HepG2 (cell line): Measurements from ENCODE around the gene YAP1. TPM values are rescaled to one million over a fixed set of nuclear protein-coding genes. Genes with fewer than 3 reads are reported as not detected.

Experiments
- HNF4A ChIP-seq: sonication (generic); formaldehyde crosslinking; IDR thresholded peaks from 2 replicates; pipeline ENCODE4 v1.4.0; 2020; ENCODE audit warnings: missing genetic modification reagents
- LCORL ChIP-seq, 2 experiments: fragments of 450-650 bp in 1 of 2; sonication (generic) in 1 of 2; formaldehyde crosslinking in 1 of 2; IDR thresholded peaks; 2 replicates each; pipeline versions ENCODE4 v1.5.0 to v1.6.1; 2017 to 2020; ENCODE audit warnings: antibody characterized with exemption in 1 of 2, missing genetic modification reagents in 1 of 2
- REL ChIP-seq: sonication (generic); formaldehyde crosslinking; conservative IDR thresholded peaks from 2 replicates; pipeline ENCODE4 v1.8.0; 2022; ENCODE audit warnings: mild to moderate bottlenecking, missing genetic modification reagents, moderate library complexity
- RFX1 ChIP-seq: fragments of 450-650 bp; IDR thresholded peaks from 2 replicates; pipeline ENCODE4 v1.6.1; 2017
- SIN3B ChIP-seq: fragments of 150-350 bp; IDR thresholded peaks from 2 replicates; pipeline ENCODE4 v1.6.1; 2014; ENCODE audit warnings: low read length
- SKI ChIP-seq: fragments of 450-650 bp; IDR thresholded peaks from one replicate; pipeline ENCODE4 v1.6.1; 2018; ENCODE audit warnings: mild to moderate bottlenecking; ENCODE audit not compliant: partially characterized antibody
- ZBTB3 ChIP-seq: sonication (generic); formaldehyde crosslinking; IDR thresholded peaks from 2 replicates; pipeline ENCODE4 v1.4.0; 2020; ENCODE audit warnings: low read depth, mild to moderate bottlenecking, moderate library complexity, missing genetic modification reagents, borderline replicate concordance
- ZFAT ChIP-seq: sonication (generic); formaldehyde crosslinking; conservative IDR thresholded peaks from 2 replicates; pipeline ENCODE4 v1.8.1; 2023; ENCODE audit warnings: missing genetic modification reagents, inconsistent platforms
- ZFP91 ChIP-seq: sonication (generic); formaldehyde crosslinking; IDR thresholded peaks from 2 replicates; pipeline ENCODE4 v1.9.0; 2022; ENCODE audit warnings: missing genetic modification reagents, mild to moderate bottlenecking, borderline replicate concordance
- ZNF672 ChIP-seq: sonication (generic); formaldehyde crosslinking; IDR thresholded peaks from 2 replicates; pipeline ENCODE4 v1.8.1; 2022; ENCODE audit warnings: missing genetic modification reagents
- polyA plus RNA-seq, 8 experiments: library from polyadenylated mRNA; depleted of rRNA in 3 of 8; stranded (reverse) in 7 of 8; unstranded in 1 of 8; fragments of >200 nt; fragmentation: Illumina TruSeq in 4 of 8; extraction: Trizol in 4 of 8; gene quantifications; 2 replicates each; pipeline versions ENCODE4 v1.2.1 to v1.2.3, GENCODE V29; 2011 to 2016; ENCODE audit warnings: low read depth in 4 of 8, missing spikeins in 1 of 8, mixed read lengths in 1 of 8; ENCODE audit not compliant: insufficient read depth in 1 of 8
- total RNA-seq, 5 experiments: library from RNA; depleted of rRNA; stranded (reverse); fragments of >200 nt; fragmentation: Illumina TruSeq; extraction: Trizol; gene quantifications; 2 replicates each; pipeline ENCODE4 v1.2.3, GENCODE V29; 2016; ENCODE audit warnings: low read depth in 1 of 5
- TF ChIP-seq, protein P1 (sequence below): sonication (generic); formaldehyde crosslinking; IDR thresholded peaks from 2 replicates; pipeline ENCODE4 v1.4.0; 2020; ENCODE audit warnings: missing genetic modification reagents
- TF ChIP-seq, protein P2 (sequence below): sonication (generic); formaldehyde crosslinking; IDR thresholded peaks from 2 replicates; pipeline ENCODE4 v1.5.1; 2020; ENCODE audit warnings: mild to moderate bottlenecking, missing genetic modification reagents, moderate library complexity
- TF ChIP-seq, protein P3 (sequence below): IDR thresholded peaks from 2 replicates; pipeline ENCODE4 v1.6.1; 2016; ENCODE audit warnings: mild to moderate bottlenecking
- TF ChIP-seq, protein P4 (sequence below): sonication (generic); formaldehyde crosslinking; IDR thresholded peaks from 2 replicates; pipeline ENCODE4 v1.4.0; 2020; ENCODE audit warnings: missing genetic modification reagents, borderline replicate concordance

The YAP1 gene
- total and polyA plus RNA-seq, 2 of the 13 experiments (the other 11 are each of a cell fraction or from before 2014, with no cell fraction given): 59.5 to 91.0 TPM

- TF ChIP-seq ZFP91 (CRISPR knock-in tag): peak; percentile 92
- TF ChIP-seq, protein P1, sequence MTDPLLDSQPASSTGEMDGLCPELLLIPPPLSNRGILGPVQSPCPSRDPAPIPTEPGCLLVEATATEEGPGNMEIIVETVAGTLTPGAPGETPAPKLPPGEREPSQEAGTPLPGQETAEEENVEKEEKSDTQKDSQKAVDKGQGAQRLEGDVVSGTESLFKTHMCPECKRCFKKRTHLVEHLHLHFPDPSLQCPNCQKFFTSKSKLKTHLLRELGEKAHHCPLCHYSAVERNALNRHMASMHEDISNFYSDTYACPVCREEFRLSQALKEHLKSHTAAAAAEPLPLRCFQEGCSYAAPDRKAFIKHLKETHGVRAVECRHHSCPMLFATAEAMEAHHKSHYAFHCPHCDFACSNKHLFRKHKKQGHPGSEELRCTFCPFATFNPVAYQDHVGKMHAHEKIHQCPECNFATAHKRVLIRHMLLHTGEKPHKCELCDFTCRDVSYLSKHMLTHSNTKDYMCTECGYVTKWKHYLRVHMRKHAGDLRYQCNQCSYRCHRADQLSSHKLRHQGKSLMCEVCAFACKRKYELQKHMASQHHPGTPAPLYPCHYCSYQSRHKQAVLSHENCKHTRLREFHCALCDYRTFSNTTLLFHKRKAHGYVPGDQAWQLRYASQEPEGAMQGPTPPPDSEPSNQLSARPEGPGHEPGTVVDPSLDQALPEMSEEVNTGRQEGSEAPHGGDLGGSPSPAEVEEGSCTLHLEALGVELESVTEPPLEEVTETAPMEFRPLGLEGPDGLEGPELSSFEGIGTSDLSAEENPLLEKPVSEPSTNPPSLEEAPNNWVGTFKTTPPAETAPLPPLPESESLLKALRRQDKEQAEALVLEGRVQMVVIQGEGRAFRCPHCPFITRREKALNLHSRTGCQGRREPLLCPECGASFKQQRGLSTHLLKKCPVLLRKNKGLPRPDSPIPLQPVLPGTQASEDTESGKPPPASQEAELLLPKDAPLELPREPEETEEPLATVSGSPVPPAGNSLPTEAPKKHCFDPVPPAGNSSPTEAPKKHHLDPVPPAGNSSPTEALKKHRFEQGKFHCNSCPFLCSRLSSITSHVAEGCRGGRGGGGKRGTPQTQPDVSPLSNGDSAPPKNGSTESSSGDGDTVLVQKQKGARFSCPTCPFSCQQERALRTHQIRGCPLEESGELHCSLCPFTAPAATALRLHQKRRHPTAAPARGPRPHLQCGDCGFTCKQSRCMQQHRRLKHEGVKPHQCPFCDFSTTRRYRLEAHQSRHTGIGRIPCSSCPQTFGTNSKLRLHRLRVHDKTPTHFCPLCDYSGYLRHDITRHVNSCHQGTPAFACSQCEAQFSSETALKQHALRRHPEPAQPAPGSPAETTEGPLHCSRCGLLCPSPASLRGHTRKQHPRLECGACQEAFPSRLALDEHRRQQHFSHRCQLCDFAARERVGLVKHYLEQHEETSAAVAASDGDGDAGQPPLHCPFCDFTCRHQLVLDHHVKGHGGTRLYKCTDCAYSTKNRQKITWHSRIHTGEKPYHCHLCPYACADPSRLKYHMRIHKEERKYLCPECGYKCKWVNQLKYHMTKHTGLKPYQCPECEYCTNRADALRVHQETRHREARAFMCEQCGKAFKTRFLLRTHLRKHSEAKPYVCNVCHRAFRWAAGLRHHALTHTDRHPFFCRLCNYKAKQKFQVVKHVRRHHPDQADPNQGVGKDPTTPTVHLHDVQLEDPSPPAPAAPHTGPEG (CRISPR knock-in tag): peak; percentile 100
- TF ChIP-seq ZNF672 (CRISPR knock-in tag): 0 out of 2 replicates have a peak, but pooled peaks have one; percentile 37
- no peak for TF ChIP-seq ZBTB3 (CRISPR knock-in tag)
- peak; percentile 71; the same call in 1 of the 2 replicates for TF ChIP-seq REL
- no peak for TF ChIP-seq RFX1
- TF ChIP-seq HNF4A: peak; percentile 61
- no peak for TF ChIP-seq ZFAT (CRISPR knock-in tag)
- TF ChIP-seq, protein P2, sequence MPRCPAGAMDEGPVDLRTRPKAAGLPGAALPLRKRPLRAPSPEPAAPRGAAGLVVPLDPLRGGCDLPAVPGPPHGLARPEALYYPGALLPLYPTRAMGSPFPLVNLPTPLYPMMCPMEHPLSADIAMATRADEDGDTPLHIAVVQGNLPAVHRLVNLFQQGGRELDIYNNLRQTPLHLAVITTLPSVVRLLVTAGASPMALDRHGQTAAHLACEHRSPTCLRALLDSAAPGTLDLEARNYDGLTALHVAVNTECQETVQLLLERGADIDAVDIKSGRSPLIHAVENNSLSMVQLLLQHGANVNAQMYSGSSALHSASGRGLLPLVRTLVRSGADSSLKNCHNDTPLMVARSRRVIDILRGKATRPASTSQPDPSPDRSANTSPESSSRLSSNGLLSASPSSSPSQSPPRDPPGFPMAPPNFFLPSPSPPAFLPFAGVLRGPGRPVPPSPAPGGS (CRISPR knock-in tag): peak; percentile 54; the same call in 1 of the 2 replicates
- TF ChIP-seq, protein P3, sequence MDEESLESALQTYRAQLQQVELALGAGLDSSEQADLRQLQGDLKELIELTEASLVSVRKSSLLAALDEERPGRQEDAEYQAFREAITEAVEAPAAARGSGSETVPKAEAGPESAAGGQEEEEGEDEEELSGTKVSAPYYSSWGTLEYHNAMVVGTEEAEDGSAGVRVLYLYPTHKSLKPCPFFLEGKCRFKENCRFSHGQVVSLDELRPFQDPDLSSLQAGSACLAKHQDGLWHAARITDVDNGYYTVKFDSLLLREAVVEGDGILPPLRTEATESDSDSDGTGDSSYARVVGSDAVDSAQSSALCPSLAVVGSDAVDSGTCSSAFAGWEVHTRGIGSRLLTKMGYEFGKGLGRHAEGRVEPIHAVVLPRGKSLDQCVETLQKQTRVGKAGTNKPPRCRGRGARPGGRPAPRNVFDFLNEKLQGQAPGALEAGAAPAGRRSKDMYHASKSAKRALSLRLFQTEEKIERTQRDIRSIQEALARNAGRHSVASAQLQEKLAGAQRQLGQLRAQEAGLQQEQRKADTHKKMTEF (CRISPR knock-in tag): peak; percentile 91
- 0 out of 2 replicates have a peak, but pooled peaks have one; percentile 11 for TF ChIP-seq LCORL (IDR thresholded peaks at IDR 0.05)
- TF ChIP-seq LCORL (CRISPR knock-in tag; IDR thresholded peaks at IDR 0.05): peak; percentile 56; the same call in 1 of the 2 replicates
- TF ChIP-seq, protein P4, sequence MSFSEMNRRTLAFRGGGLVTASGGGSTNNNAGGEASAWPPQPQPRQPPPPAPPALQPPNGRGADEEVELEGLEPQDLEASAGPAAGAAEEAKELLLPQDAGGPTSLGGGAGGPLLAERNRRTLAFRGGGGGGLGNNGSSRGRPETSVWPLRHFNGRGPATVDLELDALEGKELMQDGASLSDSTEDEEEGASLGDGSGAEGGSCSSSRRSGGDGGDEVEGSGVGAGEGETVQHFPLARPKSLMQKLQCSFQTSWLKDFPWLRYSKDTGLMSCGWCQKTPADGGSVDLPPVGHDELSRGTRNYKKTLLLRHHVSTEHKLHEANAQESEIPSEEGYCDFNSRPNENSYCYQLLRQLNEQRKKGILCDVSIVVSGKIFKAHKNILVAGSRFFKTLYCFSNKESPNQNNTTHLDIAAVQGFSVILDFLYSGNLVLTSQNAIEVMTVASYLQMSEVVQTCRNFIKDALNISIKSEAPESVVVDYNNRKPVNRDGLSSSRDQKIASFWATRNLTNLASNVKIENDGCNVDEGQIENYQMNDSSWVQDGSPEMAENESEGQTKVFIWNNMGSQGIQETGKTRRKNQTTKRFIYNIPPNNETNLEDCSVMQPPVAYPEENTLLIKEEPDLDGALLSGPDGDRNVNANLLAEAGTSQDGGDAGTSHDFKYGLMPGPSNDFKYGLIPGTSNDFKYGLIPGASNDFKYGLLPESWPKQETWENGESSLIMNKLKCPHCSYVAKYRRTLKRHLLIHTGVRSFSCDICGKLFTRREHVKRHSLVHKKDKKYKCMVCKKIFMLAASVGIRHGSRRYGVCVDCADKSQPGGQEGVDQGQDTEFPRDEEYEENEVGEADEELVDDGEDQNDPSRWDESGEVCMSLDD (CRISPR knock-in tag): no peak
- TF ChIP-seq SKI: peak; percentile 81
- no peak for TF ChIP-seq SIN3B
Observed at GRCh38 chr11:102109896-102110760, at the start of gene YAP1 (continued).
